GM13976 (cell line): Measurements from ENCODE around the gene ZNF592.
A peak's percentile ranks its signal among the peaks of the same experiment; 100 is the strongest.

Experiments
- DNase-seq: peaks from one replicate; pipeline ENCODE4 v3.0.0; 2012; ENCODE audit warnings: low spot score
- in situ Hi-C: fragments of 300-500 bp; cut with MboI; formaldehyde crosslinking; loops from one replicate; pipeline ENCODE4 v1.12.0; 2022; ENCODE audit warnings: low sequenced_read_pairs, mixed read lengths, inconsistent platforms; ENCODE audit not compliant: unreplicated experiment
- TF ChIP-seq, protein P1 (sequence below): IDR thresholded peaks from 2 replicates; pipeline ENCODE4 v1.5.1; 2012; ENCODE audit warnings: borderline replicate concordance, mild to moderate bottlenecking; ENCODE audit not compliant: insufficient read depth; ENCODE audit errors: extremely low read depth, missing control alignments, control extremely low read depth

ZNF592 gene

GRCh38 chr15:84821501-84822021 is 73.2 kb downstream of the ZNF592 start:
- TF ChIP-seq, protein P1, sequence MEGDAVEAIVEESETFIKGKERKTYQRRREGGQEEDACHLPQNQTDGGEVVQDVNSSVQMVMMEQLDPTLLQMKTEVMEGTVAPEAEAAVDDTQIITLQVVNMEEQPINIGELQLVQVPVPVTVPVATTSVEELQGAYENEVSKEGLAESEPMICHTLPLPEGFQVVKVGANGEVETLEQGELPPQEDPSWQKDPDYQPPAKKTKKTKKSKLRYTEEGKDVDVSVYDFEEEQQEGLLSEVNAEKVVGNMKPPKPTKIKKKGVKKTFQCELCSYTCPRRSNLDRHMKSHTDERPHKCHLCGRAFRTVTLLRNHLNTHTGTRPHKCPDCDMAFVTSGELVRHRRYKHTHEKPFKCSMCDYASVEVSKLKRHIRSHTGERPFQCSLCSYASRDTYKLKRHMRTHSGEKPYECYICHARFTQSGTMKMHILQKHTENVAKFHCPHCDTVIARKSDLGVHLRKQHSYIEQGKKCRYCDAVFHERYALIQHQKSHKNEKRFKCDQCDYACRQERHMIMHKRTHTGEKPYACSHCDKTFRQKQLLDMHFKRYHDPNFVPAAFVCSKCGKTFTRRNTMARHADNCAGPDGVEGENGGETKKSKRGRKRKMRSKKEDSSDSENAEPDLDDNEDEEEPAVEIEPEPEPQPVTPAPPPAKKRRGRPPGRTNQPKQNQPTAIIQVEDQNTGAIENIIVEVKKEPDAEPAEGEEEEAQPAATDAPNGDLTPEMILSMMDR, result no peak
- in situ Hi-C loops, result no loop called here
- DNase-seq, result no peak

DNA sequence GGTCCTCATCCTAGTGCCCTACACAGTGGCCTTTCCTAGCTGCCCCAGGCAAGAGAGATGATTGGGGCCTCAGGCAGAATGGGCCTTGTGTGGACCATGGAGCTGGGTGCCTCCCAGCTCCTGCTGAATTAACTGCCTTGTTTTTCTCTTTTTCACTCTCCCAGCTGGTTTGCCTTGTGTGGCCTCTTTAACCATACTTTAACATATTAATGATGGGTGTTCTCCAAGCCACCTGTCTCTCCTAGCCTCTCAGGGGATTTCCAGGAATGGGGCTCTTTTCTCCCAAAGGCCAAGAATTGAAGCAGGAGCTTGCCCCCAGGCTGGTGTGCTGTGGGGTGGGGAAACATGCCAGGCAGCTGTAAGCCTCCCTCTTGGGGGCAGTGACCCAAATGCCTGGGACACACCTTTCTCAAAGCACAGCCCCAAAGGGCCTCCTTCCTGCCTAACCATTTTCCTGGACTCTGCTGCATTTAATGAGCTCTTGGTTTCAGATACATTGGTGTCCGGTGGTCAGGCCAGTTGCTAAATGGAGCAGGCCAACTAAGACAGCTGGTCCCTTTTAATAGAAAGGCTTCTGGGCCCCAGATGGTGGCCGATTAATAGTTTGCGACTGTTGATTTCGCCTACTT is 74.4 kb downstream of the ZNF592 start:
- no peak for DNase-seq
- TF ChIP-seq, protein P1, result no peak
- in situ Hi-C loops, result no loop called here

DNA sequence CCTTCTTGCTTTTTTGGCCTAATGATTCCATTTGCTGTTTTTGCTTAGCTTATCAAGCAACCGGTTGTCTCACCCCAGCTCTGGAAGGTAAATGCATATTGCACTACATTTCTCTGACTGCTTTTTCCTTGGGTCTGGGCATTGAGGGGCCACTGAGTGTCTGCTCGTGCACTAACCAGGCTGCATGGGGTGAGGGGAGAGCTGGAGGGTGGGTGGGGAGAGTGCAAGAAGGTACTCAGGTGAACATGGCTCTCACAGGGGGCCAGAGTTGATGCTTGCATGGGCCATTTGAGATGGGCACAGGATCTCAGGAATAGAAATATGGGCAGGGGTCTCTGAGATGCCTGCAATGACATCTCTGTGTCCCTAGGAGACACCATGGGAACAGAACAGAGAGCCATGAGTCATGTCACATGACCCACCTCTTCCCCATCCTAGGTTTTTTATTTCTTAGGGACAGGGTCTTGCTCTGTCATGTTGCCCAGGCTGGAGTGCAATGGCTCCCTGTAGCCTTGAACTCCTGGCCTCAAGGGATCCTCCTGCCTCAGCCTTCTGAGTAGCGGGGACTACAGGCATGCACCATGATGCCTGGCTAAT is 75.0 kb downstream of the ZNF592 start:
- TF ChIP-seq, protein P1, result no peak
- DNase-seq, result no peak
- in situ Hi-C loops, result no loop called here

GRCh38 chr15:84824260-84825007 is 76.0 kb downstream of the ZNF592 start:
- in situ Hi-C loops, result loop anchor here (25.0 kb wide), 1 partner anchor 113 kb away; no protein-coding TSS in a partner anchor
- TF ChIP-seq, protein P1, result no peak
- no peak for DNase-seq

GRCh38 chr15:84826369-84826823 is 78.0 kb downstream of the ZNF592 start:
- TF ChIP-seq, protein P1, result peak; percentile 14
- DNase-seq, result peak; percentile 57
- in situ Hi-C loops, result loop anchor here (25.0 kb wide), 1 partner anchor 111 kb away; no protein-coding TSS in a partner anchor

DNA sequence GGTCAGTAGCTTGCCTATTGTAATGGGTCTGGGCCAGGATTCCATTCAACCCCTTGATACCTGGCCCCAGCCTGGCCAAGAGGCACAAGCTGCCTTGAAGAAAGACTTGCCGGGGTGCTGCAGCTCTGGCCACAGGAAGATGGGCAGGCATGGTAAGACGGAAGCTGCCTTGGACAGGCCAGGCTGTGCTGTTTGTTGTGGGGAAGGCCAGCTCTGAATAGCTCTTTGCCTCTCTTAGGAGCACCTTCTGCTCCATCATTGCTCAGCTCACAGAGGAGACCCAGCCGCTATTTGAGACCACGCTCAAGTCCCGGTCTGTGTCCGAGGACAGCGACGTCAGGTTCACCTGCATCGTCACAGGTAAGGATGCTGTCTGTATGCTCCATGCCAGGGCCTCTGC is 78.9 kb downstream of the ZNF592 start:
- no peak for DNase-seq
- TF ChIP-seq, protein P1, result no peak
- in situ Hi-C loops, result loop anchor here (25.0 kb wide), 1 partner anchor 110 kb away; no protein-coding TSS in a partner anchor
